ENCODE results near the gene INTS11. TPM values are rescaled to one million over a fixed set of nuclear protein-coding genes. Genes with fewer than 3 reads are reported as not detected.

Gene INTS11
- total and polyA plus RNA-seq, 9 of the 15 experiments (the other 6 are each of a cell fraction or from before 2014, with no cell fraction given): 3.6 to 183 (median 110) TPM

GRCh38 chr1:1309251-1310108 is 15.0 kb downstream of the INTS11 start (continued):
- no peak for TF ChIP-seq NR4A1 (CRISPR knock-in tag; IDR thresholded peaks at IDR 0.05)
- TF ChIP-seq NR4A1 (tag; IDR thresholded peaks at IDR 0.05): no peak
- TF ChIP-seq AFF4 (CRISPR knock-in tag; IDR thresholded peaks at IDR 0.05): no peak
- TF ChIP-seq CREB1 (IDR thresholded peaks at IDR 0.05): no peak
- no peak; the same call in 1 of the 2 replicates for TF ChIP-seq CREB1 (CRISPR knock-in tag; IDR thresholded peaks at IDR 0.05)
- no peak for TF ChIP-seq ATF2 (CRISPR knock-in tag; IDR thresholded peaks at IDR 0.05)
- no peak for TF ChIP-seq HCFC1 (IDR thresholded peaks at IDR 0.05; ENCODE audit: low read depth, low read length)
- TF ChIP-seq XRCC4 (IDR thresholded peaks at IDR 0.05; ENCODE audit: extremely low read depth, insufficient read depth, insufficient read length): no peak
- TF ChIP-seq ILF3 (IDR thresholded peaks at IDR 0.05; ENCODE audit: borderline replicate concordance): no peak
- no peak for TF ChIP-seq TAF7 (tag; IDR thresholded peaks at IDR 0.05)
- no peak for TF ChIP-seq RBM17 (IDR thresholded peaks at IDR 0.05; ENCODE audit: borderline replicate concordance, low read depth, low read length)
- no peak for TF ChIP-seq CEBPG (CRISPR knock-in tag; IDR thresholded peaks at IDR 0.05)
- no peak for TF ChIP-seq CEBPG (tag; conservative IDR thresholded peaks at IDR 0.05 in 1 of 2, IDR thresholded peaks at IDR 0.05 in 1 of 2)
- no peak for TF ChIP-seq ZNF57 (CRISPR knock-in tag; IDR thresholded peaks at IDR 0.05)
- no peak for TF ChIP-seq CAMTA2 (CRISPR knock-in tag; conservative IDR thresholded peaks at IDR 0.05)
- TF ChIP-seq ERF (CRISPR knock-in tag; IDR thresholded peaks at IDR 0.05): no peak; the same call in 1 of the 2 replicates
- TF ChIP-seq NCOA6 (IDR thresholded peaks at IDR 0.05): no peak
- peak in 1 of 2 experiments; percentile 5; a peak in 1 of 4 replicates for TF ChIP-seq FOXA3 (CRISPR knock-in tag; conservative IDR thresholded peaks at IDR 0.05 in 1 of 2, IDR thresholded peaks at IDR 0.05 in 1 of 2)
- no peak for TF ChIP-seq CTBP1 (IDR thresholded peaks at IDR 0.05; ENCODE audit: borderline replicate concordance)
- TF ChIP-seq HDGF (IDR thresholded peaks at IDR 0.05): no peak
- TF ChIP-seq SMARCA4 (IDR thresholded peaks at IDR 0.05): no peak
- no peak for TF ChIP-seq ID3 (CRISPR knock-in tag; IDR thresholded peaks at IDR 0.05)
- no peak for TF ChIP-seq ID3 (tag; IDR thresholded peaks at IDR 0.05)
- TF ChIP-seq JUNB (CRISPR knock-in tag; conservative IDR thresholded peaks at IDR 0.05): no peak
- TF ChIP-seq HMG20B (CRISPR knock-in tag; IDR thresholded peaks at IDR 0.05): no peak
- no peak for TF ChIP-seq NFXL1 (CRISPR knock-in tag; IDR thresholded peaks at IDR 0.05)

Measured in K562 (cell line).